AG09319 (cell line): ENCODE results near the gene ADAMTS17.

ENCODE experiments used
- DNase-seq: peaks from one replicate; pipeline ENCODE4 v3.0.0-alpha.2; 2010; ENCODE audit warnings: low read depth; ENCODE audit errors: extremely low read depth
- TF ChIP-seq, protein P1 (sequence below): IDR thresholded peaks from 2 replicates; pipeline ENCODE4 v1.5.1; 2011; ENCODE audit warnings: low read depth, mild to moderate bottlenecking, inconsistent platforms, low read length, moderate library complexity

Gene ADAMTS17

GRCh38 chr15:100171411-100171810 lies 170.4 kb downstream of the ADAMTS17 start:
- no peak for DNase-seq
- TF ChIP-seq, protein P1, sequence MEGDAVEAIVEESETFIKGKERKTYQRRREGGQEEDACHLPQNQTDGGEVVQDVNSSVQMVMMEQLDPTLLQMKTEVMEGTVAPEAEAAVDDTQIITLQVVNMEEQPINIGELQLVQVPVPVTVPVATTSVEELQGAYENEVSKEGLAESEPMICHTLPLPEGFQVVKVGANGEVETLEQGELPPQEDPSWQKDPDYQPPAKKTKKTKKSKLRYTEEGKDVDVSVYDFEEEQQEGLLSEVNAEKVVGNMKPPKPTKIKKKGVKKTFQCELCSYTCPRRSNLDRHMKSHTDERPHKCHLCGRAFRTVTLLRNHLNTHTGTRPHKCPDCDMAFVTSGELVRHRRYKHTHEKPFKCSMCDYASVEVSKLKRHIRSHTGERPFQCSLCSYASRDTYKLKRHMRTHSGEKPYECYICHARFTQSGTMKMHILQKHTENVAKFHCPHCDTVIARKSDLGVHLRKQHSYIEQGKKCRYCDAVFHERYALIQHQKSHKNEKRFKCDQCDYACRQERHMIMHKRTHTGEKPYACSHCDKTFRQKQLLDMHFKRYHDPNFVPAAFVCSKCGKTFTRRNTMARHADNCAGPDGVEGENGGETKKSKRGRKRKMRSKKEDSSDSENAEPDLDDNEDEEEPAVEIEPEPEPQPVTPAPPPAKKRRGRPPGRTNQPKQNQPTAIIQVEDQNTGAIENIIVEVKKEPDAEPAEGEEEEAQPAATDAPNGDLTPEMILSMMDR: no peak

GRCh38 chr15:100170291-100171210 lies 171.2 kb downstream of the ADAMTS17 start:
- TF ChIP-seq, protein P1: no peak

GRCh38 chr15:100169615-100170290 lies 172.0 kb downstream of the ADAMTS17 start:
- TF ChIP-seq, protein P1: no peak
- DNase-seq: no peak

More at GRCh38 chr15:100170291-100171210, 171.2 kb downstream of the ADAMTS17 start:
- DNase-seq: no peak

GRCh38 chr15:100168787-100169186 lies 173.0 kb downstream of the ADAMTS17 start:
- no peak for DNase-seq
- TF ChIP-seq, protein P1: no peak

GRCh38 chr15:100167884-100168375 lies 173.8 kb downstream of the ADAMTS17 start:
- TF ChIP-seq, protein P1: no peak
- DNase-seq: no peak

DNA sequence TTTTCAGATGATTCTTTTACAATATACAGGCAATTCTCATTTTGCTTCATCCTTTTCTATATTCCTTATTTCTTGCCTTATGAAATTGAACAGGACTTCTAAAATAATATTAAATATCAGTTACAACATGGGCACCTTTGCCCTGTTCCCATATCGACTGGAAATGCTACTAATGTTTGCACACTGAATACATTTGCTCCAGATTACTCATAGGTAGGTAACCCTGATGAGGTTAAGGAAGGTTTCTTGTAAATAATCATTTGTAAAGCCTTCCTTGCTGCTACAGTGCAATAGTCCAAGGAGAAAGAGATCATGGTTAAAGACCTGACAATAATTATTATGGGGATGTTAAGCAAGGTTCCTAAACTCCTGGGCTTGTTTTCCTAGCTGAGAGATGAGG lies 175.5 kb downstream of the ADAMTS17 start:
- TF ChIP-seq, protein P1: no peak
- DNase-seq: no peak

DNA sequence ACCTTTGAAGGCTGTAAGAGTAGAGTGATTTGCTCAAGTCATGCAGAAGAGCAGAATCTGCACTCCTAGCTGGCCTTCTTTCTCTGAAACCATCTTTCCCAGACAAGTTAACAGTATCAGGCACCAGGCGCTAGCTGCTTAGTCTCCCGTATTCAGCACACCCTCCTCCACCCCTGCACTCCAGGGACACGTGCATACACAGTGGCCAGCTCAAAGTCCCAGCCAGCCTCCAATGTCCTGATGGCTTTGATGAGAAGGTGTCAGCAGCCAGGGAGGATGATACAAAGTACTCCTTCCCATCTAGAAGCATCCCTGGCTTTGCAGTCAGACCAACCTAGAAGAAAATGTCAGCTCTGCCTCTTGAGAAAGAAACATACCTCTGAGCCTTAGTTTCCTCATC lies 177.8 kb downstream of the ADAMTS17 start:
- no peak for DNase-seq
- TF ChIP-seq, protein P1: no peak
